ENCODE results near the gene OBSL1.

Gene OBSL1

GRCh38 chr2:219549619-219550018 lies 21.7 kb downstream of the OBSL1 start:
- DNase-seq (ENCODE audit: low read depth in 3 of 3) = no peak

DNA sequence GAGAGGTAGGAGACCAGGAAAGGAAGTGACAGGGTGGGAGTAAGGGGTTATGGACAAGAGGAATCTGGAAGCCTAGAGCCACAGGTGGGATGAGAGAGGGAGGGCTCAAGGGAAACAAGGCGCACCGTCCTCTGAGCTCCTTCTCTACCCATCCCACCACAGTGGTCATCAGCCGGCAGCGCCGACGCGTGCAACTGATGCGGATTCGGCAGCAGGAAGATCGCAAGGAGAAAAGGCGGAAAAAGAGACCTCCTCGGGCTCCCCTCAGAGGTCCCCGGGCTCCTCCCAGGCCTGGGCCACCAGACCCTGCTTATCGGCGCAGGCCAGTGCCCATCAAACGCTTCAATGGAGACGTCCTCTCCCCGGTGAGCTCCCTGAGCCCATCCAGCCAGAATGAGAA lies 22.3 kb downstream of the OBSL1 start:
- no peak for DNase-seq (ENCODE audit: low read depth in 3 of 3)

GRCh38 chr2:219547621-219548020 lies 23.7 kb downstream of the OBSL1 start:
- no peak for DNase-seq (ENCODE audit: low read depth in 3 of 3)

DNA sequence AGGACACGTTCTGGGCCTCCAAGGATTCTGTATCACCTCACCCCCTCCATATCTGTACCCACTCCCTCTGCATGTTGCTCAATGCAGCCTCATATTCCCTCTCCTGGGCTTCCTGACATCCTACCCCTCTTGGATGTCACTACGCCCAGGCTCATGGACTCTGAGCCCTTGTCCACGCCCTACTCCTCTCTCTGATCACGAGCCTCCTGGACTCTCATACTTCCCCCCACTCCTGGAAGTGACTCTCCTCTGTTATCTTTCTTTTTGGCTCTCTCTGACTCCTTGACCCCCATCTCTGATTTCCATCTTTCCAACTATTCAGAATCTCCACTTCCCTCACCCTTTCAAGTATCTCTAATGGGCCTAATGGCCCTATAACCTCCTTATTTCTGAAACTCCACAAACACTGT lies 25.4 kb downstream of the OBSL1 start:
- DNase-seq (ENCODE audit: low read depth in 3 of 3) = no peak

GRCh38 chr2:219545295-219545942 lies 25.9 kb downstream of the OBSL1 start:
- no peak for DNase-seq (ENCODE audit: low read depth in 3 of 3)

DNA sequence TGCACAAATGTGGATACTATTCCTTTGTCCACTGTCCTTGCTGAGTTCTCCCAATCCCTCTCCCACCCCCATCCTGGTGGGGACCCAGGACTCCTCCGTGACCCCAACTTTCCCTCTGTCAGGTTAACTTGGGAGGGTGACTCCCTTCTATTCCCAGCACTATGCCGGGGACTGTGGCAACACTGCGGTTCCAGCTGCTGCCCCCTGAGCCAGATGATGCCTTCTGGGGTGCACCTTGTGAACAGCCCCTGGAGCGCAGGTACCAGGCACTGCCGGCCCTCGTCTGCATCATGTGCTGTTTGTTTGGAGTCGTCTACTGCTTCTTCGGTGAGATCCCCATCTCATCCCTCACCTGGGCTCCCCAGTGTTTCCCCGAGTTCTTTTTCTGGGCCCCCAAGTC lies 26.8 kb downstream of the OBSL1 start:
- DNase-seq (ENCODE audit: low read depth in 3 of 3) = no peak

- DNase-seq (ENCODE audit: low read depth in 3 of 3) = peak; percentile 82 to 90 (median 86)
These were observed 27.6 kb downstream of the OBSL1 start, which contains the start of the genes CHPF and TMEM198 for GRCh38 chr2:219543596-219544358. Gene CHPF (minus strand): TSS chr2:219543809. CDS start chr2:219543538, 271 bp downstream. Gene TMEM198 (plus strand): TSS chr2:219544028. CDS start chr2:219544728, 700 bp downstream.

DNA sequence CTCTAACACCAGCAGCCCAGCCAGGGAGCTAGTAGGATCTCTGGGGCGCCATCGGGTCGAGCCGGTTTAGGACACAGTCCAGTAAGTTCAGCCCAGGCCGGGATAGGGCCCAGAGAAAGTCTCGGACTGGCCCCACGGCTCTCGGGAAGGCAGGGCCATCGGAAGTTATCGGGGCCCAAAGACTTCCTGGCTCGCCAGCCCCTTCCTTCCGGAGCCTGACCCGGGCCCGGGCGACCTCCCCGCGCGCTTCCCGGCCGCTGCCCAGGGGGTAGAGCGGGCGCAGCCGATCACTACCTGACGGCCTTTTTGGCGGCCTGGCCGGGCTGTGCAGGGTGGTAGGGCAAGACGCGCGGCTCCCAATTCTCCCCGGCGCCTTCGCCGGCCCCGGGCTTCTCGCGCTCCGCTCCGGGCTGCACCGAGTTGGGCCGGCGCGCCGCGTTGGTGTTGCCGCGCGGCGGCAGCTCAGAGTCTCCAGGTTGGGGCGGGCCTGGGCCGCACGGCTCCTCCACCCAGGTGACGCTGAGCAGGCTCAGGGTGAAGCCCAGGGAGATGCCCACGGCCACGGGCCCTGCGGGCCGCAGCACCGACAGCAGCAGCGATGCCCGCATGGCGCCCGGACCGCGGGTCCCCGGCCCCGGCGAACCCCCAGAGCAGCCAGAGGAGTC lies 28.3 kb downstream of the OBSL1 start:
- peak in 1 of 3 experiments; percentile 13 for DNase-seq (ENCODE audit: low read depth in 3 of 3)

GRCh38 chr2:219541611-219542180 lies 29.6 kb downstream of the OBSL1 start:
- peak; percentile 71 to 79 (median 77) for DNase-seq (ENCODE audit: low read depth in 3 of 3)

DNA sequence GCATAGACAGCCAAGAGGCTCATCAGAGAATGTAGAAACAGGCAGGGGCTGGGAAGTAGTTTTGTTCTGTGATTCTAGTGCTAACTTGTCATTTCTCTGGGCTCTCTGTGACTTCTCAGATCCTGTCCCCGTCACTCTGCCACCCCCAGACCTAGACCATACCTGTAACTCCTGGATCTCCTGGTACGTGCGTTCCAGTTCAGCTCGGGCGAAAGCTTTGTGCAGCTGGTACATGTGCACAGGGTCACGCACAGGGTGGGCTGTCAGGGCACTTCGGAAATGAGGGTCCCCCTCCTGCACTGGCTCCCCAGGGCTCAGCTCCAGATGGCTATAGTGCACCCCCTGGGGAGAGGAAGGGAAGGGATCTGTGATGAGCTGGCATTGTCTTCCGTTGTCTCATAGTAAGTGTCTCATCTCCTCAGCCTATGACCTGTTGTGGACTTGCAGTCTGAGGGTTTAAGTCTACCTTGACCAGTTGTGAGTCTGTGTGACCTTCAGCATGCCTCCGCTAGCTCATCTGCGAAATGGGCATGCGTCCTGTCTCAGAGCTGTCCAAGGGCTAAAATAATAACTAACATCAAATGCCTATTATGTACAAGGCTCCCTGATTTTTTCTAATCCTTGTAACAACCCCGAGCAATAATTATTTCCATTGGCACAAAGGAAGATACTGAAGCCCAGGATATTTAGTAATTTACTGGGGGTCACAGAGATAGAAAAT lies 30.4 kb downstream of the OBSL1 start:
- DNase-seq (ENCODE audit: low read depth in 3 of 3) = no peak

GRCh38 chr2:219539926-219540678 lies 31.2 kb downstream of the OBSL1 start:
- no peak for DNase-seq (ENCODE audit: low read depth in 3 of 3)

GRCh38 chr2:219538956-219539788 lies 32.2 kb downstream of the OBSL1 start:
- no peak for DNase-seq (ENCODE audit: low read depth in 3 of 3)

DNA sequence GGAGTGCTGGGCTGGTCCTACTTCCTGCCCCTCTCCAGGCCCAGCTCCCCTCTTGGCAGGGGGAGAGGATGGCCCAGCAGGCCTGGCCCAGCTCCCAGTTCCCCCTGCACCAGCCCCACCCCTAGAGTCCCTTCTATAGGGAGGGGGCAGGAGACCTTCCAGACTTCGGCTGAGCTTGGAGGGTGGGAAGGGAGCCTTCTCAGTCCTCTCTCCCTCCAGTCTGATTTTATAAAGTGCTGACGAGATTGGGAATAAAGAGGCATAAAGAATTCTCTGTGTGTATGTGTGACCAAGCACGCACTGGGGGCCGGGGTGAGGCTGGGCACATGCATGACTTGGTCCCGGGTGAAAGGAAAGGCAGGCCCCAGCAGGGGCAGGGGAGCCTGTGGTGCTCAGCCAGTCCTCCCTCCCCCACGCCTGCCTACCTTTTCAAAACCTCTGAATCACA lies 32.8 kb downstream of the OBSL1 start:
- no peak for DNase-seq (ENCODE audit: low read depth in 3 of 3)

- DNase-seq (ENCODE audit: low read depth in 3 of 3) = no peak
These were observed 33.5 kb downstream of the OBSL1 start for GRCh38 chr2:219537657-219538488.

- DNase-seq (ENCODE audit: low read depth in 3 of 3) = no peak
These were observed 34.4 kb downstream of the OBSL1 start for GRCh38 chr2:219536967-219537366.

GRCh38 chr2:219536425-219536824 lies 34.9 kb downstream of the OBSL1 start:
- DNase-seq (ENCODE audit: low read depth in 3 of 3) = no peak

DNA sequence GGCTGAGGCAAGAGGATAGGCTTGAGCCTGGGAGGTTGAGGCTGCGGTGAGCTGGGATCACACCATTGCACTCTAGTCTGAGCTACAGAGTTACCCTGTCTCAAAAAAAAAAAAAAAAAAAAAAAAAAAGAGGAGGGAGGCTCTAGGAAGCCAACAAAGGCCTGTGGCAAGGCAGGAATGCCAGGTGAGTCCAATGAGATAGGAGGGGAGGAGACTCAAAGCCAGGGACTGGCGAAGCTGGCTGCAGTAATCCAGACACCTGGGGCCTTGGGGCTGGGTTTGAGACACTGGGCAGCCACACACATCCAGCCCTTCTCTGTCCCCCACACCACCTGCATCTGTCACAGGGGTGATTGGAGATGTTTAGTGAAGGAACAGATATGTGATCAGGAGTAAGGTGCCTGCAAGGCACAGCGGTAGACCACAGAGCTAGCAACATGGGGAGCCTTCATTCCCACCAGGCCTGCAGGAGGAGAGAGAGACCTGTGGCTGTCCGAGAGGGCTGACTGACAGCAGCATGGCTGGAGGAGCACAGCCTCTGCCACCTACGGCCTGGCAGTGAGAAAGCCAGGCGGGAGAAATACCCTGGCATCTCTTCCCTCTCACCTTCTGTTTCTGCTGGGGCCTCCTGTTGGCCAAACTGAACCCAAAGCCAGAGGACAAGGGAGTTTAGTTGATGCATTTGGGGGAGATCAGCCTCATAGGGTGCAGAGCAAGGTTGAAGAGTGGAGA lies 37.2 kb downstream of the OBSL1 start:
- DNase-seq (ENCODE audit: low read depth in 3 of 3) = no peak

- no peak for DNase-seq (ENCODE audit: low read depth in 3 of 3)
These were observed 39.0 kb downstream of the OBSL1 start for GRCh38 chr2:219532378-219532649.

Measured in stimulated activated CD4-positive, alpha-beta T cell treated with anti-CD3 and anti-CD28 coated beads, TNF-alpha, amount 100 ng/mL, for 4 hours (primary cell).